Trophoblast cell (in vitro differentiated cells and primary cell): ENCODE data around the gene TENM4.

Experiments used
- DNase-seq, 2 donors: peaks; one replicate each; pipeline ENCODE4 v3.0.0-alpha.2; 2016
- H2AFZ ChIP-seq: 2 replicates; pipeline ENCODE4 v1.6.1; 2013; ENCODE audit warnings: low read length, moderate library complexity, mild to moderate bottlenecking; ENCODE audit not compliant: insufficient read depth, poor library complexity
- H2AK5ac ChIP-seq: 2 replicates; pipeline ENCODE4 v1.6.1; 2013; ENCODE audit warnings: mild to moderate bottlenecking, low read length
- H2BK120ac ChIP-seq: 2 replicates; pipeline ENCODE4 v1.6.1; 2013; ENCODE audit warnings: low read length, mild to moderate bottlenecking, moderate library complexity; ENCODE audit not compliant: insufficient read depth, poor library complexity
- H2BK12ac ChIP-seq: 2 replicates; pipeline ENCODE4 v1.6.1; 2013; ENCODE audit warnings: mild to moderate bottlenecking, low read length, moderate library complexity
- H2BK5ac ChIP-seq: 2 replicates; pipeline ENCODE4 v1.6.1; 2013; ENCODE audit warnings: low read length, low read depth, moderate library complexity, mild to moderate bottlenecking; ENCODE audit not compliant: poor library complexity
- H3K14ac ChIP-seq: 2 replicates; pipeline ENCODE4 v1.6.1; 2013; ENCODE audit warnings: mild to moderate bottlenecking, low read length
- H3K18ac ChIP-seq: 2 replicates; pipeline ENCODE4 v1.6.1; 2013; ENCODE audit warnings: mild to moderate bottlenecking, low read length
- H3K23ac ChIP-seq: 2 replicates; pipeline ENCODE4 v1.6.1; 2013; ENCODE audit warnings: low read length
- H3K27ac ChIP-seq: 2 replicates; pipeline ENCODE4 v1.5.1; 2013; ENCODE audit warnings: low read depth, mild to moderate bottlenecking, inconsistent platforms, low read length, moderate library complexity
- H3K27me3 ChIP-seq: 2 replicates; pipeline ENCODE4 v1.6.1; 2013; ENCODE audit warnings: inconsistent platforms, mild to moderate bottlenecking, low read length, moderate library complexity; ENCODE audit not compliant: insufficient read depth
- H3K36me3 ChIP-seq, 2 experiments: 1 replicate in 1 of 2; 2 replicates in 1 of 2; pipeline ENCODE4 v1.6.1; 2013; ENCODE audit warnings: low read length in 2 of 2, mild to moderate bottlenecking in 2 of 2, moderate library complexity in 1 of 2; ENCODE audit not compliant: insufficient read depth in 2 of 2, control insufficient read depth in 1 of 2
- H3K4ac ChIP-seq: 2 replicates; pipeline ENCODE4 v1.6.1; 2013; ENCODE audit warnings: low read depth, mild to moderate bottlenecking, low read length, moderate library complexity
- H3K4me1 ChIP-seq, 2 experiments: 1 replicate in 1 of 2; 2 replicates in 1 of 2; pipeline ENCODE4 v1.6.1; 2013; ENCODE audit warnings: low read length in 2 of 2, mild to moderate bottlenecking in 2 of 2, moderate library complexity in 1 of 2; ENCODE audit not compliant: insufficient read depth in 2 of 2, control insufficient read depth in 1 of 2
- H3K4me2 ChIP-seq: 2 replicates; pipeline ENCODE4 v1.6.1; 2013; ENCODE audit warnings: inconsistent platforms, mild to moderate bottlenecking, low read length, moderate library complexity
- H3K4me3 ChIP-seq: 2 replicates; pipeline ENCODE4 v1.5.1; 2013; ENCODE audit warnings: mild to moderate bottlenecking, low read depth, low read length, inconsistent platforms
- H3K79me1 ChIP-seq: one replicate; pipeline ENCODE4 v1.6.1; 2013; ENCODE audit warnings: low read length
- H3K79me2 ChIP-seq: 2 replicates; pipeline ENCODE4 v1.6.1; 2013; ENCODE audit warnings: low read length, mild to moderate bottlenecking; ENCODE audit not compliant: control insufficient read depth, insufficient read depth, poor library complexity
- H3K9ac ChIP-seq: 2 replicates; pipeline ENCODE4 v1.6.1; 2013; ENCODE audit warnings: mild to moderate bottlenecking, low read length
- H3K9me3 ChIP-seq: 2 replicates; pipeline ENCODE4 v1.6.1; 2013; ENCODE audit warnings: low read depth, mild to moderate bottlenecking, control low read depth, inconsistent platforms, low read length; ENCODE audit not compliant: insufficient read depth
- H4K12ac ChIP-seq: 2 replicates; pipeline ENCODE4 v1.6.1; 2013; ENCODE audit warnings: low read depth, mild to moderate bottlenecking, low read length, moderate library complexity
- H4K8ac ChIP-seq: 2 replicates; pipeline ENCODE4 v1.6.1; 2013; ENCODE audit warnings: low read depth, mild to moderate bottlenecking, low read length, moderate library complexity
- H4K91ac ChIP-seq: one replicate; pipeline ENCODE4 v1.6.1; 2013; ENCODE audit warnings: low read depth, mild to moderate bottlenecking, low read length, moderate library complexity
- WGBS: extraction: QIAGEN DNeasy Blood & Tissue Kit; methylation state at CpG from one replicate; pipeline ENCODE4 v1.1.7; 2013; ENCODE audit warnings: missing lambda C conversion rate; ENCODE audit not compliant: insufficient read length, insufficient coverage; ENCODE audit errors: extremely low coverage; 5-methylcytosine and 5-hydroxymethylcytosine counted together

The TENM4 gene

GRCh38 chr11:79427126-79427525, 13.7 kb downstream of the TENM4 start:
- Histone ChIP-seq H3K27ac (no peak overlapping the region), H2AK5ac (no peak overlapping the region), H3K4me3 (no peak overlapping the region), H3K36me3 (no peaks in the 10 kb centered on the region), H2BK12ac (no peak overlapping the region), H3K9me3 (no peaks in the 10 kb centered on the region), H3K9ac (no peak overlapping the region), H3K18ac (no peak overlapping the region), H3K79me1 (no peaks in the 10 kb centered on the region), H2BK5ac (no peak overlapping the region), H4K8ac (no peak overlapping the region), H4K91ac (no peak overlapping the region), H2BK120ac (no peak overlapping the region), H3K79me2 (no peaks in the 10 kb centered on the region), H3K4ac (no peak overlapping the region), H2AFZ (no peak overlapping the region), H3K27me3 (no peaks in the 10 kb centered on the region), H3K14ac (no peak overlapping the region), H4K12ac (no peak overlapping the region), H3K4me1 (no peaks in the 10 kb centered on the region), H3K4me2 (no peak overlapping the region), H3K23ac (no peak overlapping the region)
- 100% methylated on average over 3 of the region's 4 CpGs for WGBS
- no peak for DNase-seq

DNA sequence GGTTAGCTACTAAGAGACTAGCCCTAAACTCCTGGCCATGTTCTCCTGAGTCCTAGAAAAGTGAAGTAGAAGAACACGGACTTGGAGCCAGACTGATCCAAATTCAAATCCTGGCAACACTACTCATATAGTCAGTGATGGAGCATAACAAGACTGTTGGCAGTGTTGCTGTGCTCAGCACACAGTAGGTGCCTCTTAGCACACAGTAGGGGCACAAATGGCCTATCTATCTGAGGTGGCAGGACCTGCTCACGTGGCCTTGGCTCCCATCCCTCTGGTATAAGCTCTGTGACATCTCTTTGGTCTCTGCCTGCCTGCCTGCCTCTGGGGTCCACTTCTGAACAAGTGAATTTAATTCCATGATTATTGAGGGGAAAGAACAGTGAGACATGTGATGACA, 15.4 kb downstream of the TENM4 start:
- H4K91ac ChIP-seq = no peak overlapping the region

DNA sequence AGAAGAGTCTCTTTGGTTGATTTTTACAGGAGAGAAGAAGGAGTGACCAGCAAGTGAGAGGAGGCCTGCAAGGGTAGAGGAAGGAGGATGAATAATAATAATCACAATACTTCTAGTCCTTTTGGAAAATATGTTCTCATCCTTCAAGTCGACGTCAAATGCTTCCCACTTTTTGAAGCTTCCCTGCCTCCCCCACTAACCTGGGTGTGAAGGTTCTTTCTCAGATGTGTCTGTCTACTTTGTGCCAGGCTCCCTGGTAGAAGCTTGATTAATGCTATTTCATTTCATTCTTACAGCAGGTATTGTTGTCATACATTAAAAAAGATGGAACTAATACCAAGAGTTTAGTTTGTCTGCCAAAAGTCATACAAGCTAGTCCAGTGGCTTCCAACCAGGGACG, 17.1 kb downstream of the TENM4 start:
- Histone ChIP-seq H3K14ac (no peak overlapping the region), H3K18ac (no peak overlapping the region), H3K9ac (no peak overlapping the region), H3K79me2 (no peaks in the 10 kb centered on the region), H3K4me1 (no peaks in the 10 kb centered on the region), H4K91ac (no peak overlapping the region), H3K27ac (no peak overlapping the region), H3K27me3 (no peaks in the 10 kb centered on the region), H2BK5ac (no peak overlapping the region), H2AK5ac (no peak overlapping the region), H2BK12ac (no peak overlapping the region), H2BK120ac (no peak overlapping the region), H3K4me3 (no peak overlapping the region), H2AFZ (no peak overlapping the region), H4K8ac (no peak overlapping the region), H3K9me3 (no peaks in the 10 kb centered on the region), H3K4me2 (no peak overlapping the region), H3K79me1 (no peaks in the 10 kb centered on the region), H4K12ac (no peak overlapping the region), H3K23ac (no peak overlapping the region), H3K4ac (no peak overlapping the region), H3K36me3 (no peaks in the 10 kb centered on the region)
- DNase-seq = no peak
- no CpG with 5 or more reads among the region's 3 CpGs for WGBS

More for the DNA sequence above, 15.4 kb downstream of the TENM4 start:
- no peak overlapping the region for H3K23ac ChIP-seq
- H3K79me1 ChIP-seq = no peaks in the 10 kb centered on the region
- H3K18ac ChIP-seq = no peak overlapping the region
- no peaks in the 10 kb centered on the region for H3K79me2 ChIP-seq
- no peak overlapping the region for H3K27ac ChIP-seq
- H3K4me3 ChIP-seq = no peak overlapping the region
- H3K4me1 ChIP-seq = no peaks in the 10 kb centered on the region
- H3K9ac ChIP-seq = no peak overlapping the region
- no CpG with 5 or more reads among the region's 2 CpGs for WGBS
- no peak overlapping the region for H4K8ac ChIP-seq
- no peak overlapping the region for H2BK12ac ChIP-seq
- H2AK5ac ChIP-seq = no peak overlapping the region
- no peak overlapping the region for H3K14ac ChIP-seq
- no peak overlapping the region for H3K4me2 ChIP-seq
- no peaks in the 10 kb centered on the region for H3K27me3 ChIP-seq
- H2AFZ ChIP-seq = no peak overlapping the region
- no peaks in the 10 kb centered on the region for H3K9me3 ChIP-seq
- no peak overlapping the region for H2BK5ac ChIP-seq
- H2BK120ac ChIP-seq = no peak overlapping the region
- no peaks in the 10 kb centered on the region for H3K36me3 ChIP-seq
- DNase-seq = no peak
- no peak overlapping the region for H3K4ac ChIP-seq
- H4K12ac ChIP-seq = no peak overlapping the region

DNA sequence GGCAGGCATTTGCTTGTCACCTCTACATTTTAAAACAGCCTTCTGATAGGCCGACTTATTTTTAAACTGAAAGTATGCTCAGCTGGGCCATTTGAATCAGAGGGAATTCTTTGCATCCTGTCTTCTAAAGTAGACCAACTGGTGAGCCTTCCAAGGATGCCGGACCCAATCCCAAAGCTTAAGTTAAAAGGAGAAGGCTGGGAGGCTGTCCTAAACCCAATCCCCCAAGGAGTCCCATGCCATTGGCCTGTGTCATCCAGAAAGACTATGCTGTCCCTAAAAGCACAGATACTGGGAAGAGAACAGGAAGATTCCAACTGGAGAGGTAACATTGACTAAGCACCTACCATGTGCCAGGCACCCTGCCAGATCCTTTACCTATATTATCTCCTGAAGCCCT, 18.0 kb downstream of the TENM4 start:
- no peak overlapping the region for H2BK5ac ChIP-seq
- WGBS = no CpG with 5 or more reads among the region's 2 CpGs

More for the DNA sequence above, 18.0 kb downstream of the TENM4 start:
- no peaks in the 10 kb centered on the region for H3K79me2 ChIP-seq
- H2AFZ ChIP-seq = no peak overlapping the region
- H2BK12ac ChIP-seq = no peak overlapping the region
- no peak overlapping the region for H3K18ac ChIP-seq
- no peak overlapping the region for H3K4me3 ChIP-seq
- H3K9ac ChIP-seq = no peak overlapping the region
- H2AK5ac ChIP-seq = no peak overlapping the region
- no peak for DNase-seq
- H3K36me3 ChIP-seq = no peaks in the 10 kb centered on the region
- H3K4ac ChIP-seq = no peak overlapping the region
- no peak overlapping the region for H2BK120ac ChIP-seq
- no peak overlapping the region for H3K4me2 ChIP-seq
- no peaks in the 10 kb centered on the region for H3K79me1 ChIP-seq
- H4K12ac ChIP-seq = no peak overlapping the region
- H3K14ac ChIP-seq = no peak overlapping the region
- H4K91ac ChIP-seq = no peak overlapping the region
- H4K8ac ChIP-seq = no peak overlapping the region
- no peaks in the 10 kb centered on the region for H3K27me3 ChIP-seq
- H3K23ac ChIP-seq = no peak overlapping the region
- H3K4me1 ChIP-seq = no peaks in the 10 kb centered on the region
- H3K9me3 ChIP-seq = no peaks in the 10 kb centered on the region
- no peak overlapping the region for H3K27ac ChIP-seq
